Lower leg skin (tissue), 4 donors: ENCODE results near the gene CHAC1. TPM values are rescaled to one million over a fixed set of nuclear protein-coding genes. Genes with fewer than 3 reads are reported as not detected.

Source experiments
- DNase-seq, 2 donors: peaks; one replicate each; pipeline ENCODE4 v3.0.0-alpha.2; 2019; ENCODE audit warnings: low spot score in 2 of 2
- H3K4me3 ChIP-seq: fragments of 200-600 bp; sonication (generic); 2 replicates; pipeline ENCODE4 v1.5.1; 2017; ENCODE audit warnings: mild to moderate bottlenecking, low read depth; ENCODE audit not compliant: poor library complexity, severe bottlenecking
- CTCF ChIP-seq, 3 donors: fragments of 450-650 bp; IDR thresholded peaks; one replicate each; pipeline ENCODE4 v1.5.1; 2016; ENCODE audit warnings: antibody characterized with exemption in 3 of 3, mild to moderate bottlenecking in 3 of 3, moderate library complexity in 2 of 3
- POLR2A ChIP-seq, 2 donors: fragments of 450-650 bp; IDR thresholded peaks; one replicate each; pipeline ENCODE4 v1.6.1; 2016 to 2017; ENCODE audit warnings: antibody characterized with exemption in 2 of 2, mild to moderate bottlenecking in 1 of 2, moderate library complexity in 1 of 2
- WGBS, 2 donors: methylation state at CpG; one replicate each; pipeline ENCODE4 v1.1.5; 2018; 5-methylcytosine and 5-hydroxymethylcytosine counted together
- intact Hi-C: fragments of 100-400 bp; cut with DNase I; formaldehyde crosslinking; loops from one replicate; pipeline ENCODE4 v1.15.0; 2023; ENCODE audit warnings: low total_unique reads
- total RNA-seq, 4 donors: library from RNA; depleted of rRNA; stranded (reverse); fragments of >200 nt; gene quantifications; one replicate each; pipeline ENCODE4 v1.1.0, GENCODE V29; 2016

Gene CHAC1
- total RNA-seq = 10 to 100 TPM in 1 of 4 donors, 1 to 10 TPM in 1, under 1 TPM in 1, not detected in 1; 0.81 to 13.6 (median 4.4) TPM

GRCh38 chr15:40952901-40953712 is at the start of gene CHAC1:
Gene CHAC1 (plus strand): TSS chr15:40953471. CDS start chr15:40953584, 113 bp downstream.
- WGBS, 2 donors = 0 to 2% methylated on average over 13 to 31 of the region's 72 CpGs
- TF ChIP-seq POLR2A (IDR thresholded peaks at IDR 0.05) (no peak), CTCF (IDR thresholded peaks at IDR 0.05) (no peak)

GRCh38 chr15:40904552-40905201 is 48.6 kb upstream of the CHAC1 start:
- TF ChIP-seq POLR2A (IDR thresholded peaks at IDR 0.05) (no peak), CTCF (IDR thresholded peaks at IDR 0.05) (no peak)
- intact Hi-C loops = loop anchor here (5.0 to 10.0 kb wide), 2 partner anchors 118 to 280 kb away; no protein-coding TSS in a partner anchor
- H3K4me3 ChIP-seq = no peak overlapping the region
- DNase-seq = peak in 1 of 2 donors; percentile 83
- WGBS, 2 donors = 68 to 75% methylated on average over 7 of the region's 7 CpGs

More at GRCh38 chr15:40952901-40953712, at the start of gene CHAC1:
- peak; percentile 91 to 97 for DNase-seq
- intact Hi-C loops = no loop called here
- H3K4me3 ChIP-seq = peak within 1 kb of the TSS; percentile 43

- TF ChIP-seq CTCF (IDR thresholded peaks at IDR 0.05) = peak in 1 of 3 donors; percentile 18
- TF ChIP-seq POLR2A (IDR thresholded peaks at IDR 0.05) = no peak
- intact Hi-C loops = loop anchor here (5.0 to 10.0 kb wide), 2 partner anchors 116 to 278 kb away; no protein-coding TSS in a partner anchor
- peak overlapping the region; percentile 1 for H3K4me3 ChIP-seq
- 3 to 5% methylated on average over 14 to 25 of the region's 36 CpGs for WGBS, 2 donors
- peak; percentile 79 to 96 for DNase-seq
These were observed 46.9 kb upstream of the CHAC1 start for GRCh38 chr15:40906091-40906990.

GRCh38 chr15:40906991-40907802 is 46.1 kb upstream of the CHAC1 start:
- H3K4me3 ChIP-seq = peak overlapping the region; percentile 1
- intact Hi-C loops = loop anchor here (5.0 to 10.0 kb wide), 2 partner anchors 115 to 278 kb away; no protein-coding TSS in a partner anchor
- TF ChIP-seq CTCF (IDR thresholded peaks at IDR 0.05) (no peak), POLR2A (IDR thresholded peaks at IDR 0.05) (no peak)
- DNase-seq = peak in 1 of 2 donors; percentile 90
- WGBS, 2 donors = 15% methylated on average over 17 to 22 of the region's 22 CpGs
